ENCODE data around the gene VEGFB.

Gene VEGFB

DNA sequence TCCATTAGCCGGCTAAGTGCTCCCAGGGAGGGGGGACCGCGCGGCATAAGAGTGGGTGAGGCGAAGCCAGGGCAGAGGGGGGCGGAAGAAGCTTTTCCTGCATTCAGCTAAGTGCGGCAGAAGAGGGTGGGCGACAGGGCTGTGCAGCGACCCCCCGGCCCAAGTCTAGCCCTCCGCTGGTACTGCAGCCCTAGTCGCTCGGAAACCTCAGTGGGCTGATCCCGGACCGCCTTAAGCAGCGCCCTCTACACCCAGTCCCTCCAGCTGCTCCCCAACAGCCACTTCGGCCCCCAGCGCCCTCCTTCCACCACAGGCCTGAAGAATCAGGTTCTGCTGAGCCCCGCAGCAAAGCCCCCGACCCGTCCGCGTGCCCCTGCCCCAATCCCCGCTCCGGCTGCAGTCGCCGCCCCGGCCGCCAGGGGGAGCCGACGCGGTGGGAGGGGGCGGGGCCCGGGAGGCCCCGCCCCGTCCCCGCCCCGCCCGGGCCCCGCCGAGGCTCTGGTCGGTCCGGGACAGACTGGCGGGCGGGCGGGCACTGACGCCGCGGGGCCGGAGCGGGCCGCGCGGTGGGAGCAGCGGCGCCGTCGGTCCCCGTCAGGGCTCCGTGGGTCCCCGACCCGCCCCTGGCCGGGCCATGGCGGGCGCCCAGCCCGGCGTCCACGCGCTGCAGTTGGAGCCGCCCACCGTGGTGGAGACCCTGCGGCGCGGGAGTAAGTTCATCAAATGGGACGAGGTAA is 16.8 kb downstream of the VEGFB start, which contains the start of gene PLCB3:
Gene PLCB3, plus strand, starts transcription at position 515 of the 737 bp plus-strand sequence. Its CDS starts 120 bp downstream, at position 635.
- Histone ChIP-seq H3K4me2 (ENCODE audit: low read length) (peak within 1 kb of the TSS; percentile 88), H3K4me3 (ENCODE audit: low read length) (peak within 1 kb of the TSS; percentile 92), H3K9ac (ENCODE audit: low read depth, low read length) (peak within 1 kb of the TSS; percentile 93), H3K27me3 (ENCODE audit: control insufficient read depth, insufficient read depth, low read length) (no peaks in the 10 kb centered on the region), H3K9me3 (replicated peaks; ENCODE audit: low read length) (no peaks in the 10 kb centered on the region), H3K4me1 (ENCODE audit: control insufficient read depth, insufficient read depth, low read length) (peaks cover 28% of the 10 kb centered on the region), H3K36me3 (ENCODE audit: insufficient read depth, low read length) (peaks cover 22% of the 10 kb centered on the region)

DNA sequence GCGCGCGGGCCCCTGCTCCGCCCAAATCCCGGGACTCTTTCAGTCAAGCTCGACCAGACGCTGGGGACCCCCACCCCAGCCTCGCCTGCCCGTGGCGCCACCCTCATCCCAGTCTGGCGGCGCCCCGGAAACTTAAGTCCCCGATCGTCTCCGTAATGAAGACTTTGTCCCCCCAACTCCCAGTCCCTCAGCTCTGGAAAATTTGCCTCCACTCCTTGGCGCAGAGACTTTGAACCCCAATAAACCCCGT is 17.3 kb downstream of the VEGFB start:
- peak overlapping the region; percentile 92 for H3K4me3 ChIP-seq (ENCODE audit: low read length)

DNA sequence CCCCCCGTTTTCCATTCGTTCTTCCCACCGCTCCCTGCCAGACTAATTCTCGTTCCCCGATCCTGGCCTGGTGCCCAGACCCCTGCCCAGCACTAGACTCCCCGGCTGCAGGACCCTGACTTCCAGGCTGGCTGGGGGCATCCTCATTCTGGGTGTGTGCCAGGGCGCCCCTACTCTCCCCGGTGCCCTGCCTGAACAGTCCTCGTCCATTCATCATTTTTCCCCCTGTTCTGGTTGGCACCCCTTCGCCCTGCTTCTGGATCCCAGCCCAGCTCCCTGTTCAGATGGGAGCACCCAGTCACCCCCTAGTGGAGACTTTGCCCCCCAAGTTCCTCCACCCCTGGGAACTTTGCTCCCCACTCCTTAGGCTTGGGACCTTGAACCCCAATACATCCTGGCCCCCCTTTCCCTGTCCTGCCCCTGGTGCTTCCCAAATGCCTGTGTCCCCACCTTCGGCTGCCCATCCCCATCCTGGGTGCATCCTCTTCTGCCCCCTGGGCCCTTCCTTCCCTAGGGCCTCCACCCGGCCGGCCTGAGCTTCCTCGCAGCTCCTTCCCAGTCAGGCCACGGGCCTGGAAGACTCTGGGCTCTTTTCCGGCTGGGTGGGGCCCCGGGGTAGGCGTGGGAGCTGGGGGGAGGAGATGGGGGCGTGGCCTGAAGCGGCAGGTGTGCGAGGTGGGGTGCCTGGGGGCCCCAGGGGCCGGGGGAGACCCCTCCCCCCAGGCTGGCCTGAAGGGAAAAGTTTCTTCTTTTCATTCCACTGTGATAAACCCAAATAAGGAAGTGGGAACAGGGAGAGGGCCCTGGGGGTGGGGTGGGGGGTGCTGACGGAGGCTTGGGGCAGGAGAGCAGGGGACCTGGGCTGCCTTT is 17.9 kb downstream of the VEGFB start:
- peaks cover 24% of the 10 kb centered on the region for H3K4me1 ChIP-seq (ENCODE audit: control insufficient read depth, insufficient read depth, low read length)
- H3K9ac ChIP-seq (ENCODE audit: low read depth, low read length) = peak overlapping the region; percentile 93
- peaks cover 30% of the 10 kb centered on the region for H3K36me3 ChIP-seq (ENCODE audit: insufficient read depth, low read length)
- H3K4me2 ChIP-seq (ENCODE audit: low read length) = peak overlapping the region; percentile 88
- no peaks in the 10 kb centered on the region for H3K9me3 ChIP-seq (replicated peaks; ENCODE audit: low read length)
- no peaks in the 10 kb centered on the region for H3K27me3 ChIP-seq (ENCODE audit: control insufficient read depth, insufficient read depth, low read length)
- H3K4me3 ChIP-seq (ENCODE audit: low read length) = peak overlapping the region; percentile 92

More for the DNA sequence above, 17.3 kb downstream of the VEGFB start:
- H3K4me2 ChIP-seq (ENCODE audit: low read length) = peak overlapping the region; percentile 88
- H3K9ac ChIP-seq (ENCODE audit: low read depth, low read length) = peak overlapping the region; percentile 93
- H3K4me1 ChIP-seq (ENCODE audit: control insufficient read depth, insufficient read depth, low read length) = peaks cover 28% of the 10 kb centered on the region
- H3K9me3 ChIP-seq (replicated peaks; ENCODE audit: low read length) = no peaks in the 10 kb centered on the region
- peaks cover 27% of the 10 kb centered on the region for H3K36me3 ChIP-seq (ENCODE audit: insufficient read depth, low read length)
- H3K27me3 ChIP-seq (ENCODE audit: control insufficient read depth, insufficient read depth, low read length) = no peaks in the 10 kb centered on the region

DNA sequence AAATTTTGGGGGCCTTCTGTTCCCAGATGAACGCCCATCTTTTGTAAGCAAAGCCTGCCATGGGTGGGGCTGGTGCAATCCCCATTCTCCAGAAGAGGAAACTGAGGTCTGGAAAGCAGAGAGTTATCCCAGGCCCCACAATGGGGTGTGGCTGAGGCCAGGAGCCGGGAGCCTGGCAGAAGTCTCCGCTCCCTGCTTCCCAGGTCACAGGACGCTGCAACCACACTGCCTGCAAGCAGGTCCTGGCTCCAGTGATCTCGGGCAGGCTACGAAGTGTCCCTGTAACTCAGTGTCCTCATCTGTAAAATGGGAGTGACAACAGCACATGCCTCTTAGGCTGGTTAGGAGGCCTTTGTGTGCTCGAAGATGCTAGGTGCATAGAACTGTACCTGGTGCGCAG is 18.7 kb downstream of the VEGFB start:
- peaks cover 34% of the 10 kb centered on the region for H3K36me3 ChIP-seq (ENCODE audit: insufficient read depth, low read length)
- H3K4me3 ChIP-seq (ENCODE audit: low read length) = peak overlapping the region; percentile 92
- peak overlapping the region; percentile 93 for H3K9ac ChIP-seq (ENCODE audit: low read depth, low read length)
- no peaks in the 10 kb centered on the region for H3K27me3 ChIP-seq (ENCODE audit: control insufficient read depth, insufficient read depth, low read length)
- peaks cover 18% of the 10 kb centered on the region for H3K4me1 ChIP-seq (ENCODE audit: control insufficient read depth, insufficient read depth, low read length)
- H3K9me3 ChIP-seq (replicated peaks; ENCODE audit: low read length) = no peaks in the 10 kb centered on the region
- peak overlapping the region; percentile 88 for H3K4me2 ChIP-seq (ENCODE audit: low read length)

DNA sequence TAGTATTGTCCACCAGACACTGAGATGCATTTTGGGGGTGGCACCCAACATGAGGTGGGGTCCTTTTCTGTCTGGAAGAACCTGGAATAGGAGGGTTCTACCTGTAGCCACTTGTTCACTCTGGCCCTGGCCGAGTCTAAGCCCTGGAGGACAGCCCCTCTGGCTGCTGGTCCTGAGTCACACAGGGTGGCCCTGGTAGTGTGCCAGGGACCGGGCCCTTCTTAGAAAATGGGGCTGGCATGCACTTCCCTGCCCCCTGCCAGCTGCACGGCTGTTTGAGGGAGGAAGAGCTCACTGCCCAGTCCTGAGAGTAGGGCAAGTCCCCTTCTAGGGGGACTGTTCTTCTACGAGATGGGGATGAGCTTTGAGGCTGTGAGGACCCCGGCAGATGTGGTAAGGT is 19.1 kb downstream of the VEGFB start:
- Histone ChIP-seq H3K36me3 (ENCODE audit: insufficient read depth, low read length) (peaks cover 38% of the 10 kb centered on the region), H3K27me3 (ENCODE audit: control insufficient read depth, insufficient read depth, low read length) (no peaks in the 10 kb centered on the region), H3K9me3 (replicated peaks; ENCODE audit: low read length) (no peaks in the 10 kb centered on the region), H3K4me2 (ENCODE audit: low read length) (peak overlapping the region; percentile 88), H3K4me3 (ENCODE audit: low read length) (peak overlapping the region; percentile 92), H3K4me1 (ENCODE audit: control insufficient read depth, insufficient read depth, low read length) (peaks cover 18% of the 10 kb centered on the region), H3K9ac (ENCODE audit: low read depth, low read length) (peak overlapping the region; percentile 32)

DNA sequence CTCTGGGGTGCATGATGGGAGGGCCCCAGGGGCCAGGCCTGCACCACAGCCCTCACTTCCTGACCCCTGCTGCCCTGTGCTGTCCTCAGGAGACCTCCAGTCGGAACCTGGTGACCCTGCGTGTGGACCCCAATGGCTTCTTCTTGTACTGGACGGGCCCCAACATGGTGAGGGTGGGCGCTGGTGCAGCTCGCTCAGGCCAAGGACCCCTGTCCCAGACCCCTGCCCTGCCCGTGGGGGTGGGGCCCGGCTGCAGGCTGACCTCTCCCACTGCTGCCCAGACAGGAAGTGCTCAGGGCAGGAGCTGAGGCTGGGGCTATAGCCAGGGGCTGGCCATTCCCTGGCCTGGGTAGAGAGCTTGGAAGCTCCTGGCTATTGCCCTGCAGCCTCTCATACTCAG is 19.9 kb downstream of the VEGFB start:
- Histone ChIP-seq H3K9me3 (replicated peaks; ENCODE audit: low read length) (no peaks in the 10 kb centered on the region), H3K4me1 (ENCODE audit: control insufficient read depth, insufficient read depth, low read length) (peaks cover 18% of the 10 kb centered on the region), H3K9ac (ENCODE audit: low read depth, low read length) (no peak overlapping the region), H3K36me3 (ENCODE audit: insufficient read depth, low read length) (peaks cover 47% of the 10 kb centered on the region), H3K4me2 (ENCODE audit: low read length) (no peak overlapping the region), H3K4me3 (ENCODE audit: low read length) (no peak overlapping the region), H3K27me3 (ENCODE audit: control insufficient read depth, insufficient read depth, low read length) (no peaks in the 10 kb centered on the region)

DNA sequence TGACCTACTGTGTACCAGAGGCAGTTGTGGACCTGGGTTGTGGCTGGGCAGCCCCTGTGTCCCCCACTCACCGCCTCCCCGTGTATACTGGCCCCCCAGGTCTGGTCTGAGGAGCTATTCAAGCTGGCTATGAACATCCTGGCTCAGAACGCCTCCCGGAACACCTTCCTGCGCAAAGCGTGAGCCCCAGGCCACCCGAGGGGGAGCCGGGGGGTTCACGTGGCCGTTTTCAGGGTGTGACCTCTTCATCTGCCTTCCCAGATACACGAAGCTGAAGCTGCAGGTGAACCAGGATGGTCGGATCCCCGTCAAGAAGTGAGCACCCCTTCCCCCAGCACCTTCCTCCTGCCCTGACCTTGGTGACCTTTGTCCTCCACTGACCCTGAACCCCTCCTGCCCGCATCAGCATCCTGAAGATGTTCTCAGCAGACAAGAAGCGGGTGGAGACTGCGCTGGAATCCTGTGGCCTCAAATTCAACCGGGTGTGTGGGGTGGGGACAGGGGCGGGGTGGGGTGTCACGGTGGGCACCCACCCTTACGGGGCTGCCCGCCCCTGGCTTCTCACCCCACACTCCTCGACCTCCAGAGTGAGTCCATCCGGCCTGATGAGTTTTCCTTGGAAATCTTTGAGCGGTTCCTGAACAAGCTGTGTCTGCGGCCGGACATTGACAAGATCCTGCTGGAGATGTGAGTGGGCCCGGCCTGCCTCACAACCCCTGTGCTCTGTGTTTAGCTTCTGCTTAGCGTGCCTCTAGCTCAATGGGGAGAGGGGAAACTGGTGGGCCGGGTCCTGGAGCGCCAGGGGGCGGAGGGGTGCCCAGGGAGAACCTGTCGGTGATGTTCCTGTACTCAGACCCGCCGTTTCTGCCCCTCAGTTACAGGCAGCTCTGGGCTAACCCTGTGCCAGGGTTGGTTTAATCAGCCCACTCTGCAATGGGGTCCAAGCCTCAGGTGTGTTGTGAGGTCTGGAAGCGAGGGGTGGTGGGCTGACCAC is 21.0 kb downstream of the VEGFB start:
- no peaks in the 10 kb centered on the region for H3K9me3 ChIP-seq (replicated peaks; ENCODE audit: low read length)
- H3K36me3 ChIP-seq (ENCODE audit: insufficient read depth, low read length) = peaks cover 58% of the 10 kb centered on the region
- no peak overlapping the region for H3K4me3 ChIP-seq (ENCODE audit: low read length)
- H3K27me3 ChIP-seq (ENCODE audit: control insufficient read depth, insufficient read depth, low read length) = no peaks in the 10 kb centered on the region
- no peak overlapping the region for H3K4me2 ChIP-seq (ENCODE audit: low read length)
- peaks cover 18% of the 10 kb centered on the region for H3K4me1 ChIP-seq (ENCODE audit: control insufficient read depth, insufficient read depth, low read length)
- no peak overlapping the region for H3K9ac ChIP-seq (ENCODE audit: low read depth, low read length)

DNA sequence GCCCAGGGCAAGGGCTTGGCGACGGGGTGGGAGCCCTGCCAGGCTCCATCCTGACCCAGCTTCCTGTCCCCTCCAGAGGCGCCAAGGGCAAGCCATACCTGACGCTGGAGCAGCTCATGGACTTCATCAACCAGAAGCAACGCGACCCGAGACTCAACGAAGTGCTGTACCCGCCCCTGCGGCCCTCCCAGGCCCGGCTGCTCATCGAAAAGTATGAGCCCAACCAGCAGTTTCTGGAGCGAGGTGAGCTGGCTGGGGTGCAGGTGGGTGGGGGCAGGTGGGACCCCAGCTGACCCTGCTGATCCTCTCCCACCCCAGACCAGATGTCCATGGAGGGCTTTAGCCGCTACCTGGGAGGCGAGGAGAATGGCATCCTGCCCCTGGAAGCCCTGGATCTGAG is 21.9 kb downstream of the VEGFB start:
- H3K9me3 ChIP-seq (replicated peaks; ENCODE audit: low read length) = no peaks in the 10 kb centered on the region
- H3K27me3 ChIP-seq (ENCODE audit: control insufficient read depth, insufficient read depth, low read length) = no peaks in the 10 kb centered on the region
- peaks cover 67% of the 10 kb centered on the region for H3K36me3 ChIP-seq (ENCODE audit: insufficient read depth, low read length)
- no peak overlapping the region for H3K9ac ChIP-seq (ENCODE audit: low read depth, low read length)
- peaks cover 12% of the 10 kb centered on the region for H3K4me1 ChIP-seq (ENCODE audit: control insufficient read depth, insufficient read depth, low read length)
- H3K4me3 ChIP-seq (ENCODE audit: low read length) = no peak overlapping the region
- no peak overlapping the region for H3K4me2 ChIP-seq (ENCODE audit: low read length)

DNA sequence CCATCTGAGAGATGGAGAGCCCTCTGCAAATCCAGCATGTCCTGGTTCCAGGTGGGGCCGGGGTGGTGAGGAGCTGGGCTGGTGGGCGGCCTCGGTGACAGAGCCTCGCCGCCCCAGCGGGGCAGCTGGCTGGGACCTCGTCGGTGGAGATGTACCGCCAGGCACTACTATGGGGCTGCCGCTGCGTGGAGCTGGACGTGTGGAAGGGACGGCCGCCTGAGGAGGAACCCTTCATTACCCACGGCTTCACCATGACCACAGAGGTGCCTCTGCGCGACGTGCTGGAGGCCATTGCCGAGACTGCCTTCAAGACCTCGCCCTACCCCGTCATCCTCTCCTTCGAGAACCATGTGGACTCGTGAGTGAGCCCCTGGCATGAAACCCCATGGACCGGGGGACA is 24.0 kb downstream of the VEGFB start:
- no peak overlapping the region for H3K9ac ChIP-seq (ENCODE audit: low read depth, low read length)
- no peak overlapping the region for H3K4me3 ChIP-seq (ENCODE audit: low read length)
- no peak overlapping the region for H3K4me2 ChIP-seq (ENCODE audit: low read length)
- no peaks in the 10 kb centered on the region for H3K27me3 ChIP-seq (ENCODE audit: control insufficient read depth, insufficient read depth, low read length)
- peaks cover 87% of the 10 kb centered on the region for H3K36me3 ChIP-seq (ENCODE audit: insufficient read depth, low read length)
- peaks cover 9% of the 10 kb centered on the region for H3K4me1 ChIP-seq (ENCODE audit: control insufficient read depth, insufficient read depth, low read length)
- H3K9me3 ChIP-seq (replicated peaks; ENCODE audit: low read length) = no peaks in the 10 kb centered on the region

DNA sequence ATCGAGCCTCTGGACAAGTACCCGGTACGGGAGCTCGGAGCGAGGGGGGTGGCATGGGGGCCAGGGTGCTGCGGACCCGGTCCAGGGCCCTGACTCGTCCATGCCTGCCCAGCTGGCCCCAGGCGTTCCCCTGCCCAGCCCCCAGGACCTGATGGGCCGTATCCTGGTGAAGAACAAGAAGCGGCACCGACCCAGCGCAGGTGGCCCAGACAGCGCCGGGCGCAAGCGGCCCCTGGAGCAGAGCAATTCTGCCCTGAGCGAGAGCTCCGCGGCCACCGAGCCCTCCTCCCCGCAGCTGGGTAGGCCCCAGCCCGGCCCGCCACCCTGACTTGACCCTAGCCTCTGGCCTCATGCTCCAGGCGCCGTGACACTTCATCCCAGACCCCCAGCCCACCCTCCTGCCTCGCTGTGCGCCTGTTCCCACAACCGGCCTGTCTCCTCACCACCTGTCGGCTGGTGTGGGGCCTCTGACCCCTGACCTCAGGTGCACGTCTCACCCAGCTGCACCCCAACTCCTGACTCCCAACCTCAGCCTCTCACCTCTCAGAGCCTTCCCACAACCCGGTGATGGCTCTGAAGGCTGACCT is 24.7 kb downstream of the VEGFB start:
- Histone ChIP-seq H3K36me3 (ENCODE audit: insufficient read depth, low read length) (peaks cover 93% of the 10 kb centered on the region), H3K27me3 (ENCODE audit: control insufficient read depth, insufficient read depth, low read length) (no peaks in the 10 kb centered on the region), H3K4me1 (ENCODE audit: control insufficient read depth, insufficient read depth, low read length) (peaks cover 4% of the 10 kb centered on the region), H3K9ac (ENCODE audit: low read depth, low read length) (no peak overlapping the region), H3K4me2 (ENCODE audit: low read length) (no peak overlapping the region), H3K9me3 (replicated peaks; ENCODE audit: low read length) (no peaks in the 10 kb centered on the region), H3K4me3 (ENCODE audit: low read length) (no peak overlapping the region)
